Measurements from ENCODE around the gene WSCD2. TPM values are rescaled to one million over a fixed set of nuclear protein-coding genes. Genes with fewer than 3 reads are reported as not detected.

The WSCD2 gene
- polyA plus RNA-seq, 1 donor (not counting 4 experiments of a cell fraction or from before 2014, with no cell fraction given): not detected

DNA sequence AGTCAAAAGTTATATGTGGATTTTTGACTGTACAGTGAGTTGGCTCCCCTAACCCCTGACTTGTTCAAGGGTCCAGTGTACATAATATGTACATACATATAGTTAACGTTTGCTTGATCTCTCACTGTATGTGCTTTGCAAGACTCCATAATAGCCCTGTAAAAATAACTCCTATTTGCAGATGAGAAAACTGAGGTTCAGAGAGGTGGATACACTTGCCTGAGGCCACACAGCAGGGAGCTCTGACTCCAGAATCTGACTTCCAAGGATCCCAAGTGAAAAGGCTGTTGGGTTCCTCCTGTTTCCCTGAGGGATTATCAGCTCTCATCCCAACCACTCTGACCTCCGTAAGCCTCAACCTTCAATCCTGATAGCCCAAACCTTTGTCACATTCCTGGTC is 168.3 kb downstream of the WSCD2 start:
- dilution Hi-C loops (cut with MboI; ENCODE audit: extremely low pct_ligation_motif_present, low sequenced_read_pairs): no loop called here
- Histone ChIP-seq H4K20me1 (ENCODE audit: control insufficient read depth, extremely low read depth, insufficient read depth, low read length) (no peaks in the 10 kb centered on the region), H3K9me1 (ENCODE audit: control insufficient read depth, extremely low read depth, insufficient read depth, low read length) (no peaks in the 10 kb centered on the region)

DNA sequence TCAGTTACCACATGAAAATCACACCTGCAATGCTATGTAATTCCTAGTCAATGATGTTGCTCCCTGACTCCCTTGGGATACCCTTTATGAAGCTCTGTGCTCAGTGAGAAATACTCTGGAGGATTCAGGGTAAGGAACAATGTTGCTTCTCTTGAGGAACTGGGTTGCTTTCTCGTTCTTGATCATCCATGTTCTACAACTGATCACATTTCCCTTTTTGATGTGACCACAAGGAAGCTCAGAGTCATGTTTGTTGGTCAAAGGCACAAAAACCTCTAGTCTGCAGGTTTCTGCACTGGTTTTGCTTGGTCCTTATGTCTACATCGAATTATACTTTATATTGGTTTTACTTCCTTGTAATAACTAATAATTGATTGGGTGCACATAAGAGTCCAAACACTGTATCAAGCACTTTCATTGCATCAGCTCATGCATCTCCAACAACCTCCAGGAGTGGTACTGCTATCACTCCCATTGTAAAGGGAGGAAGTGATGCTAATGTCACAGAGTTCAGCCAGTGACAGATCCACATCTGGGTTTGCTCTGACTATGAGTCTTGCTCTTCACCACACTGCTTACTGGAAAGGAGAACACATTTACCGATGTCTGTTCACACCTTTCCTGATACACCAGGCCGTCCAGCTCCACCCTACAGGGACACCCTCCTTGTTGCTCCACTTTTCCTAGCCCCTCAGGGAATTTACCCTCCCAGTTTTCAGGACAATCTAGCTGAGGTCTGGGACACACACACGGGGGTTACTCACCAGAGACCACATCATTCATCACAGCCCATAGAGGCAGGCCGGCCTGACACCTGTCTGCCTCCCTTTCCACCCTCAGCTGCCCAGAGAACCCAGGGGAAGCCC is 169.0 kb downstream of the WSCD2 start:
- no peaks in the 10 kb centered on the region for H3K9me1 ChIP-seq (ENCODE audit: control insufficient read depth, extremely low read depth, insufficient read depth, low read length)
- H3K79me2 ChIP-seq (ENCODE audit: control insufficient read depth, insufficient read depth, low read length): no peaks in the 10 kb centered on the region
- H3K9me3 ChIP-seq (ENCODE audit: control insufficient read depth, low read depth, low read length): no peaks in the 10 kb centered on the region
- dilution Hi-C loops (cut with MboI; ENCODE audit: extremely low pct_ligation_motif_present, low sequenced_read_pairs): no loop called here
- FAIRE-seq (no peak), DNase-seq (ENCODE audit: low read depth, low spot score) (no peak)
- H3K9ac ChIP-seq (ENCODE audit: control insufficient read depth, extremely low read depth, insufficient read depth, low read length): no peak overlapping the region
- no peak overlapping the region for H3K4me3 ChIP-seq (ENCODE audit: control insufficient read depth in 2 of 3, extremely low read depth in 1 of 3, insufficient read depth in 2 of 3, low read depth in 1 of 3, low read length in 3 of 3)
- H3K36me3 ChIP-seq (ENCODE audit: control insufficient read depth in 2 of 2, extremely low read depth in 1 of 2, insufficient read depth in 2 of 2, low read length in 2 of 2): no peaks in the 10 kb centered on the region
- TF ChIP-seq EZH2 (IDR thresholded peaks at IDR 0.05; ENCODE audit: low read length) (no peak), CTCF (optimal IDR thresholded peaks at IDR 0.05 in 1 of 3, IDR thresholded peaks at IDR 0.05 in 1 of 3, conservative IDR thresholded peaks at IDR 0.05 in 1 of 3; ENCODE audit: extremely low read depth in 1 of 3, insufficient read depth in 2 of 3, low read length in 3 of 3) (no peak)
- H3K4me1 ChIP-seq (ENCODE audit: control insufficient read depth, extremely low read depth, insufficient read depth, low read length): no peaks in the 10 kb centered on the region
- peaks cover 4% of the 10 kb centered on the region for H3K27me3 ChIP-seq (ENCODE audit: control insufficient read depth, extremely low read depth, insufficient read depth, low read length)
- H3K27ac ChIP-seq (ENCODE audit: control insufficient read depth, insufficient read depth, low read length): no peak overlapping the region
- H2AFZ ChIP-seq (ENCODE audit: control insufficient read depth, low read length): no peak overlapping the region
- no peaks in the 10 kb centered on the region for H4K20me1 ChIP-seq (ENCODE audit: control insufficient read depth, extremely low read depth, insufficient read depth, low read length)
- H3K4me2 ChIP-seq (ENCODE audit: control insufficient read depth, extremely low read depth, insufficient read depth, low read depth, low read length): no peak overlapping the region

More for the DNA sequence above, 168.3 kb downstream of the WSCD2 start:
- FAIRE-seq (no peak), DNase-seq (ENCODE audit: low read depth, low spot score) (no peak)
- H3K79me2 ChIP-seq (ENCODE audit: control insufficient read depth, insufficient read depth, low read length): no peaks in the 10 kb centered on the region
- no peak overlapping the region for H3K4me2 ChIP-seq (ENCODE audit: control insufficient read depth, extremely low read depth, insufficient read depth, low read depth, low read length)
- H3K9me3 ChIP-seq (ENCODE audit: control insufficient read depth, low read depth, low read length): no peaks in the 10 kb centered on the region
- TF ChIP-seq CTCF (optimal IDR thresholded peaks at IDR 0.05 in 1 of 3, IDR thresholded peaks at IDR 0.05 in 1 of 3, conservative IDR thresholded peaks at IDR 0.05 in 1 of 3; ENCODE audit: extremely low read depth in 1 of 3, insufficient read depth in 2 of 3, low read length in 3 of 3) (no peak), EZH2 (IDR thresholded peaks at IDR 0.05; ENCODE audit: low read length) (no peak)
- H2AFZ ChIP-seq (ENCODE audit: control insufficient read depth, low read length): no peak overlapping the region
- H3K36me3 ChIP-seq (ENCODE audit: control insufficient read depth in 2 of 2, extremely low read depth in 1 of 2, insufficient read depth in 2 of 2, low read length in 2 of 2): no peaks in the 10 kb centered on the region
- H3K27ac ChIP-seq (ENCODE audit: control insufficient read depth, insufficient read depth, low read length): no peak overlapping the region
- no peaks in the 10 kb centered on the region for H3K27me3 ChIP-seq (ENCODE audit: control insufficient read depth, extremely low read depth, insufficient read depth, low read length)
- H3K9ac ChIP-seq (ENCODE audit: control insufficient read depth, extremely low read depth, insufficient read depth, low read length): no peak overlapping the region
- H3K4me1 ChIP-seq (ENCODE audit: control insufficient read depth, extremely low read depth, insufficient read depth, low read length): no peaks in the 10 kb centered on the region
- H3K4me3 ChIP-seq (ENCODE audit: control insufficient read depth in 2 of 3, extremely low read depth in 1 of 3, insufficient read depth in 2 of 3, low read depth in 1 of 3, low read length in 3 of 3): no peak overlapping the region
